Activated T-helper 17 cell treated with anti-CD3 and anti-CD28 coated beads, Interleukin-2, amount 50 U/mL, for 72 hours (primary cell): Measurements from ENCODE around the gene ARTN. TPM values are rescaled to one million over a fixed set of nuclear protein-coding genes. Genes with fewer than 3 reads are reported as not detected.

Experiments
- ATAC-seq: fragments of 150-1000 bp; cut with Tn5 transposase; replicated peaks from 2 replicates; pipeline ENCODE4 v1.10.0; 2021; ENCODE audit warnings: mild to moderate bottlenecking, moderate library complexity
- H3K27ac Mint-ChIP-seq: one replicate; pipeline ENCODE4 v1.8.0; 2022; ENCODE audit warnings: mixed read lengths
- H3K27me3 Mint-ChIP-seq: one replicate; pipeline ENCODE4 v1.8.0; 2022; ENCODE audit warnings: mixed read lengths
- H3K36me3 Mint-ChIP-seq: one replicate; pipeline ENCODE4 v1.8.0; 2022; ENCODE audit warnings: low read depth, mild to moderate bottlenecking, mixed read lengths
- H3K4me1 Mint-ChIP-seq: one replicate; pipeline ENCODE4 v1.8.0; 2022; ENCODE audit warnings: mixed read lengths
- H3K4me3 Mint-ChIP-seq: one replicate; pipeline ENCODE4 v1.8.0; 2022; ENCODE audit warnings: mild to moderate bottlenecking, mixed read lengths
- H3K9me3 Mint-ChIP-seq: one replicate; pipeline ENCODE4 v1.8.0; 2022; ENCODE audit warnings: mixed read lengths
- total RNA-seq, 2 donors: library from RNA; stranded (reverse); gene quantifications; one replicate each; pipeline ENCODE4 v1.2.3, GENCODE V29; 2022

Gene ARTN
- total RNA-seq, 2 donors from 2014 or later: 0.32 TPM; not detected in 1

DNA sequence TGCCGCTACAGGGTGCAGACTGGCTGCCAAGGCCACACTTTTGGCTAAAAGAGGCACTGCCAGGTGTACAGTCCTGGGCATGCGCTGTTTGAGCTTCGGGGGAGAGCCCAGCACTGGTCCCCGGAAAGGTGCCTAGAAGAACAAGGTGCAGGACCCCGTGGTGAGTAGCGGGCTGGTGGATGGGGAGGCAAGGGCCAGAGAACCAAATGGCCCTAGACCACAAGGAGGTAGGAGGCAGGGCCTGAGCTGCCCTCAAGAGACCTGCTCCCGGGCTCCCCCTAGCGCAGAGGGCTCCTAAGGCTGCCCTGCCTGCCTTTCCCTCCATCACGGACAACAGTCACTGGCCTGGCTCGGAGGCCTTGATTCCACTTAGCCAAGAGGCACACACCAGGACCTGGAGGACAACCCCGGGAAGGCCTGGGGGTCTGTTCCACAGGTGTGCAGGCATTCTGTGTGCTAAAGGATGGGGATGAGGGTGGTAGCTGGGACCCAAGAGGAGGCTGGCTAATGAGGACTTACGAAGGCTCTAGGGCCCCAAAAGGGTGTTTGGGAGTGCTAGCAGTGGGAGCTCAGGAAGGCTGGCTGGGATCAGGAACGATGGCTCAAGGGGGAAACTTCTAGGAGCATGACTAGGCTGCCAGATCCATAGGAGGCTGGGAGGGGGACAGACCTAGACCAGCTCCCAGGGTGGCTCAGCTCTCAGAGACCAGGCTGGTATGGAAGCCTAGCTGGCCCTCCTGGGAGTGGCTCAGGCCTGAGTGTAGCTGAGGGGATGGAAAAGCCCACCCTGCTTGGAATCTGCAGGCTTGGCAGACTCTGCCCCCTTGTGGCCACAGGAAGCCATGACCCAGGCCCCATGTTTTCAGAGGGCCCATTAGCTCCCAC lies 742 bp downstream of the ARTN start:
- Mint-ChIP-seq H3K9me3 (no peaks in the 10 kb centered on the region), H3K4me3 (peak overlapping the region; percentile 49), H3K36me3 (peaks cover 17% of the 10 kb centered on the region), H3K27me3 (peaks cover 14% of the 10 kb centered on the region), H3K27ac (no peak overlapping the region), H3K4me1 (peaks cover 3% of the 10 kb centered on the region)
- peak; percentile 70 for ATAC-seq

DNA sequence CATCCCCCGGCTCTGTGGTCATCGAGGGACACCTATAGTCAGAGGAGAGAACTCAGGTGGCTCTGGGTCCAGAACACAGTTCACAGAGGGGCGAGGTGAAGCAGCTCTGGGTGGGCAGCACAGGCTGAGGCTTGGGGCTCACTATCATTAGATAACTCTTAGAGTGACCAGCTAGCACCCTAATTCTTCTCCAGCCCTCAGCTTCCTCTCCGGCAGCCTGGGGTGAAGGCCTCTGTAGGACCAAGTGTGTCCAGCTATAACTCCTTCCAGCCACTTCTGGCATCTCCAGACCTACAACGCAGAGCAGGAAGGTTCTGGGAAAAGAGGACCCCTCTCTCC lies 1.4 kb downstream of the ARTN start:
- ATAC-seq: no peak
- H3K9me3 Mint-ChIP-seq: no peaks in the 10 kb centered on the region
- no peak overlapping the region for H3K27ac Mint-ChIP-seq
- peak overlapping the region; percentile 49 for H3K4me3 Mint-ChIP-seq
- peaks cover 14% of the 10 kb centered on the region for H3K27me3 Mint-ChIP-seq
- peaks cover 9% of the 10 kb centered on the region for H3K4me1 Mint-ChIP-seq
- H3K36me3 Mint-ChIP-seq: peaks cover 23% of the 10 kb centered on the region

DNA sequence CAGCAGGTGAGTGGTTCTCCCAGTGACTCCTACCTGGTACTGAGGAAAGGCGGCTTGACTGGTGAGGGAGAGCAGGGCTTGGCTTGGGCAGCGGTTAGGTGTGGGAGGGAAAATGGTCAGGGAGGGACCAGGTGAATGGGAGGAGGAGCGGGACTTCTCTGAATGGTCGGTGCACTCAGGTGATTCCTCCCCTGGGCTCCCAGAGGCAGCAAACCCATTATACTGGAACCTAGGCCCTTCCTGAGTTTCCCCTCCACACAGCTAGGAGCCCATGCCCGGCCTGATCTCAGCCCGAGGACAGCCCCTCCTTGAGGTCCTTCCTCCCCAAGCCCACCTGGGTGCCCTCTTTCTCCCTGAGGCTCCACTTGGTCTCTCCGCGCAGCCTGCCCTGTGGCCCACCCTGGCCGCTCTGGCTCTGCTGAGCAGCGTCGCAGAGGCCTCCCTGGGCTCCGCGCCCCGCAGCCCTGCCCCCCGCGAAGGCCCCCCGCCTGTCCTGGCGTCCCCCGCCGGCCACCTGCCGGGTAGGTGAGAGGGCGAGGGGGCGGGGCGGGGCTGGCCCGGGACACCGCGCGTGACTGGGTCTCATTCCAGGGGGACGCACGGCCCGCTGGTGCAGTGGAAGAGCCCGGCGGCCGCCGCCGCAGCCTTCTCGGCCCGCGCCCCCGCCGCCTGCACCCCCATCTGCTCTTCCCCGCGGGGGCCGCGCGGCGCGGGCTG lies 2.3 kb downstream of the ARTN start:
- Mint-ChIP-seq H3K9me3 (no peaks in the 10 kb centered on the region), H3K36me3 (peaks cover 26% of the 10 kb centered on the region), H3K4me3 (no peak overlapping the region), H3K4me1 (peaks cover 9% of the 10 kb centered on the region), H3K27me3 (peaks cover 14% of the 10 kb centered on the region), H3K27ac (no peak overlapping the region)
- ATAC-seq: no peak

DNA sequence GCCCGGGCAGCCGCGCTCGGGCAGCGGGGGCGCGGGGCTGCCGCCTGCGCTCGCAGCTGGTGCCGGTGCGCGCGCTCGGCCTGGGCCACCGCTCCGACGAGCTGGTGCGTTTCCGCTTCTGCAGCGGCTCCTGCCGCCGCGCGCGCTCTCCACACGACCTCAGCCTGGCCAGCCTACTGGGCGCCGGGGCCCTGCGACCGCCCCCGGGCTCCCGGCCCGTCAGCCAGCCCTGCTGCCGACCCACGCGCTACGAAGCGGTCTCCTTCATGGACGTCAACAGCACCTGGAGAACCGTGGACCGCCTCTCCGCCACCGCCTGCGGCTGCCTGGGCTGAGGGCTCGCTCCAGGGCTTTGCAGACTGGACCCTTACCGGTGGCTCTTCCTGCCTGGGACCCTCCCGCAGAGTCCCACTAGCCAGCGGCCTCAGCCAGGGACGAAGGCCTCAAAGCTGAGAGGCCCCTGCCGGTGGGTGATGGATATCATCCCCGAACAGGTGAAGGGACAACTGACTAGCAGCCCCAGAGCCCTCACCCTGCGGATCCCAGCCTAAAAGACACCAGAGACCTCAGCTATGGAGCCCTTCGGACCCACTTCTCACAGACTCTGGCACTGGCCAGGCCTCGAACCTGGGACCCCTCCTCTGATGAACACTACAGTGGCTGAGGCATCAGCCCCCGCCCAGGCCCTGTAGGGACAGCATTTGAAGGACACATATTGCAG lies 3.0 kb downstream of the ARTN start:
- Mint-ChIP-seq H3K4me3 (peak overlapping the region; percentile 29), H3K27me3 (peaks cover 14% of the 10 kb centered on the region), H3K9me3 (no peaks in the 10 kb centered on the region), H3K27ac (no peak overlapping the region), H3K4me1 (peaks cover 9% of the 10 kb centered on the region), H3K36me3 (peaks cover 26% of the 10 kb centered on the region)
- ATAC-seq: no peak

DNA sequence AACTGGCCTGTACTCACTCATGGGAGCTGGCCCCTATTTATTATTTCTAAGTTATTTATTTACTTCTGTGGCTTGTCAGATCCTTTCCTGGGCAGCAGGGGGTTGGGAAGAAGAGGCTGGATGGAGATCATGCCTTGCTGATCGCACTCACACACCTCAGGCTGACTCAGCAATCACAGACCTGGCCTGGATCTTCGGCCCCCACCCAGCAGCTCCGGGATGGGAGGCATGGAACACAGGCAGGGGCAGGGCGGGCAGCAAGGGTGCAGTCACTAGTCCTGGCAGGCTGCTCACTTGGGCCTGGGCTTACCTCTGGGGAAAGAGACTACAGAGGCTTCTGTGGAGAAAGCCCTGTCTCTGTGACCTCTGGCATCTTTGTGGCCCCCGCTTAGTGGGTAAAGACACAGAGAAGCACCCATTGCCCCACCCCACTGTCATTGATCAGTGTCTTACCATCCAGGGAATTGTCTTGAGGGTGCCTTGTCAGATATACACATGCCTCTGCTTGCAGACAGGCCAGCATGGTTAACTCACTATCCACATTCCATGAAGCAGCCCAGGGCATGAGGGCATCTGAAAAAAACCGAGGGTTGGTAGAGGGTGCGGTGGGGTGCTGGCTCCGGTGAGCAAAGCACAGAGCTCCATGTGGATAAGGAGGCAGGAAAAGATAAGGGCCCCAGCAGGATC lies 3.7 kb downstream of the ARTN start:
- Mint-ChIP-seq H3K9me3 (no peaks in the 10 kb centered on the region), H3K4me3 (no peak overlapping the region), H3K4me1 (peaks cover 9% of the 10 kb centered on the region), H3K27ac (no peak overlapping the region), H3K36me3 (peaks cover 26% of the 10 kb centered on the region), H3K27me3 (peaks cover 14% of the 10 kb centered on the region)
- no peak for ATAC-seq

DNA sequence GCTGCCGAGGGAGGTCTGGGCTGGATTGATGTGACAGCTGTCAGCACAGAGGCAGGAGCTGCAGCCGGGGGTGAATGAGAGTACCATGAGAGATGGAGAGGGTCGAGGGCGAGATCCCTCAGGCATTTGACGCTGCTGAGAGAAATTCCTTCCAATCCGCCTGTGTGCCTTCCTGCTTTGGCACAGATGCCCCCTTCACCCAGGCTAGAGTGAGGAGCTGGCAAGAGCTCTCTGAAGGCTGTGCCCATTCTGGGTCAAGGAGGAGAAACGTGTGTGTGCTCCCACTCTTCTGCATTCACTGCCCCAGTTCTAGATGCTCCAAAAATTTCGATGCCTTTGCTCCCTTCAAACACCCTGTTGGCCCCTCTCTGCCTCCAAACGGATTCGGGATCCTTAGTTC lies 4.8 kb downstream of the ARTN start:
- ATAC-seq: no peak
- no peak overlapping the region for H3K27ac Mint-ChIP-seq
- no peaks in the 10 kb centered on the region for H3K9me3 Mint-ChIP-seq
- H3K27me3 Mint-ChIP-seq: peaks cover 7% of the 10 kb centered on the region
- no peak overlapping the region for H3K4me3 Mint-ChIP-seq
- H3K4me1 Mint-ChIP-seq: peaks cover 6% of the 10 kb centered on the region
- peaks cover 36% of the 10 kb centered on the region for H3K36me3 Mint-ChIP-seq

DNA sequence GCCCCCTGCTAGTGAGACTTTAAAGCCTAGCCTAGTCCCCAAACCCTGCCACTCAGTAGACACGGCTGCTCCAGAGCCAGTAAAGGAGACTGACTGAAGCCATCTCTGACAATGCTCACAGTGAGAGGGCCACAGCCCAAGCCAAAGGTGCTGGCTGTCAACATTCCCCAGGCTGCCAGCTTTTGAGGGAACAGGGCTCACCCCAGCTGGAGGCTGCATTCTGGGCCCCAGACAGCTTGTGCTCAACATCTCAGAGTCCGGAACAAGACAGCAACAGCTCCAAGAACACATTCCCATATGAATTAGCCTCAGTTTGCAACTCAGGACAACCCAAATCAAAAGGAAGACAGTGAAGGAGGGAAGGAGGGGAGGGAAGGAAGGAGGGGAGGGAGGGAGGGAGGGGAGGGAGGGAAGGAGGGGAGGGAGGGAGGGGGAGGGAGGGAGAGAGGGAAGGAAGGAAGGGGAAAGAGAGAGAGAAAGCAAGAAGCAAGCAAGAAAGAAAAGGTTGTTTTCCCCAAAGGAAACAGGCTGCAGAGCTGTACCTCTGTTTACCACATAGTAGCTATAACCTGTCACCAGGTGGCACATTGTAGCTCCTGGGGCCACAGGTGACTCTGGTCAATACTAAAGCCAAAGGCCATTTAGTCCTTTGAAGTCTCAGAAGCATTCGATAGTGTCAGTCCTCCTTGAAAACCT lies 5.4 kb downstream of the ARTN start:
- H3K27me3 Mint-ChIP-seq: peaks cover 5% of the 10 kb centered on the region

DNA sequence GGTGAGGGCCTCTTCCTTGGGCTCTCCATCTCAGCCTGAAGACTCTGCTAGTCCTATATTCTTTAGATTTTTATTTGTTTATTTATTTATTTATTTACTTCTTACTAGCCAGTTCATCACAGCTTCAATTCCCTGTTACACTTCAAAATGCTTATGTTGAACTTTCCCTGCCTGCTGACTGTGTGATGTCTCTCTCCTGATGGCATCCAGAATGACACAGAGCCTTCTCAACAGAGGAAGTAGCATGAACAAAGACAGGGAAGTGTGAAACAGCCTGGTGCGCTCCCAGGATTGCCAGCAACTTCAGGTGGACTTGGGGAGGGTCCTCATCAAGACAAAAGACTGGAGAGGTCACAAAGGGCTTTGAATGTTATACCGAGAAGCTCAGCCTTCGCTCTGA lies 8.8 kb downstream of the ARTN start:
- no peak overlapping the region for H3K27ac Mint-ChIP-seq
- peaks cover 20% of the 10 kb centered on the region for H3K4me1 Mint-ChIP-seq
- H3K36me3 Mint-ChIP-seq: peaks cover 64% of the 10 kb centered on the region
- no peaks in the 10 kb centered on the region for H3K9me3 Mint-ChIP-seq
- no peaks in the 10 kb centered on the region for H3K27me3 Mint-ChIP-seq
- no peak overlapping the region for H3K4me3 Mint-ChIP-seq
- ATAC-seq: no peak

More for the DNA sequence above, 5.4 kb downstream of the ARTN start:
- H3K4me3 Mint-ChIP-seq: no peak overlapping the region
- no peak overlapping the region for H3K27ac Mint-ChIP-seq
- H3K36me3 Mint-ChIP-seq: peaks cover 42% of the 10 kb centered on the region
- H3K4me1 Mint-ChIP-seq: peaks cover 6% of the 10 kb centered on the region
- no peak for ATAC-seq
- no peaks in the 10 kb centered on the region for H3K9me3 Mint-ChIP-seq

DNA sequence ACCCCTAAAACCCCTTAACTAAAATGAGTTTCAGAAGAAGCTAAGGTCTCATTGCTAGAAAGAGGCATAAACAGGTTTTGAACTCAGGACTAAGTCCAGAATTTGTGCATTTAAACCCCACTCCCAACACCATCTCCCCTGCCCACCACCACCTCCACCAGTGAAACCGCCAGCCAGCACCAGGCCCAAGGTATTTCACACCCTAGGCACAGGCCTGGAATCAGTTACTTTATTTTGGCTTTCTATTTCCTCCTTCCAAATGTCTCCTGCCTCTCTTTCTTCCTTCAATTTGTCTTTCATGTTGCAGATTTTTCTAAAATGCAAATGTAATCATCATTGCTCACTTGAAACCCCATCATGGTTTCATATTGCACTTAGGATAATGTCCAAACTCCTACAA lies 11.3 kb downstream of the ARTN start:
- ATAC-seq: no peak
- H3K4me3 Mint-ChIP-seq: peak overlapping the region; percentile 98
- H3K27me3 Mint-ChIP-seq: no peaks in the 10 kb centered on the region
- H3K9me3 Mint-ChIP-seq: no peaks in the 10 kb centered on the region
- peaks cover 44% of the 10 kb centered on the region for H3K36me3 Mint-ChIP-seq
- H3K4me1 Mint-ChIP-seq: peaks cover 20% of the 10 kb centered on the region
- H3K27ac Mint-ChIP-seq: peak overlapping the region; percentile 99

DNA sequence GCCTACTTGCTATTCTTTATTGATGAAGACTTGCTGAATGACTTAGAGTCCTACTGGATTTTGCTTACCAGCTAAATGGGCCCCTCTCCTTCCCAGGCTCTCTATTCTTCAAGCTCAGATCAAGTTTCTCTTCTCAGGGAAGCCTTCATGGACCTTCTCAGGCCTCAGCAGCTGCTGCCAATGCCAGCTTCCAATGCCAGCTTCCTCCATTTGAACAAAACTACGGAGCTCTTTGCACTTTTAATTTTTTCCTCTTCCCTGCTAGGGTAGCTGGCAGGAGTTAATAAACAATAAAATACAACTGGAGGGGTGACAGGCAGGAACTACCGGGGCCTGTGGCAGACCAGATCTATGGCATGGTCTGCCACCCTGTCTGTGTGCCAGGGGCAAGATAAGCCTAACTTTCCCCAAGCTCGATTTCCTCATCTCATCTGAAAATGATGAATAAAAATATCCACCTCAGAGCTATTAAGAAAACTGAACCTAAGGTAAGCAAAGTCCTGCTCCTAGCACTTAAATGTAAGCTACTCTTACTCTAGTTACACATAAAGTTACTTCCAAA lies 12.2 kb downstream of the ARTN start:
- Mint-ChIP-seq H3K27me3 (no peaks in the 10 kb centered on the region), H3K9me3 (no peaks in the 10 kb centered on the region), H3K4me3 (peak overlapping the region; percentile 98), H3K4me1 (peaks cover 26% of the 10 kb centered on the region), H3K36me3 (peaks cover 47% of the 10 kb centered on the region), H3K27ac (peak overlapping the region; percentile 99)
- no peak for ATAC-seq

DNA sequence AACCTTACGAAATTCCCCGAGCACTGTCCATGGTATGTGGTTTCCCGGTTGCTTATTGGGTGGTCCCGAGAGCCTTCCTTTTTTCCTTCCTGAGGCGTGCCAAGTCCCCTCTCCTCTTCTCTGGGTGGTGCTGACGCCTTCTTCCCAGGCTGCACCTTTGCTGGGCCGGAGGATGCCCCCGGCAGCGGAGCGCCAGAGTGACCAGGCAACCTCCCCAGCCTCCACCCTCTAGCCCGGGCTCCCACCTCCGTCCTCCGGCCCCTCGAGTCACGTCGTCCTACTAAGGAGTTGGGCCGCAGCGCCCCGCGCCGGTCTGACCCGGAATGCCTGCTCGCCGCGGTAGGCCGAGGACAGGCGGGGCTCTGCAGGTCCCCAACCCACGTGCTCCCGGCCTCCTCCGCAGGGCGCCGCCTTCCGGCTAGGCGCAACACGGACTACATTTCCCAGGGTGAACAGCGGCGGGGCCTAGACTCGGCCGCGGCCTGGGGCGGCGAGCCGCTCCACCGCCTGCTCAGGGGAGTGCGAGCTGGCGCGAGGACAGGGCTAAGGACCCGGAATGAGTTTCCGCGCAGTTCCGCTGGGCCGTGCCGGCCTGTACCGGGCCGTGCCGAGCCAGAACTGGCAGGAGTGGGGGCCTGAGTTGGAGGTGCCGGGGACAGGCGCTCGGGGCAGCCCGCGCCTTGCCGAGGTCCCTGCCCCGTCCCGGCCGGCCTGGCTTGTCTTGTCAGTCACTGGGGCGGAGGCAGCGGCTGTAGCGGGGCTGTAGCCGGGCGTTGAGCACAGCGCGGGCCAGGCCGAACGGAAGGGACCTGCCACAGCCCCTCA lies 12.8 kb downstream of the ARTN start, which contains the start of gene IPO13:
TSS of gene IPO13 (plus strand) at position 715 of the 825 bp plus-strand sequence. CDS start 651 bp downstream, outside the sequence.
- Mint-ChIP-seq H3K9me3 (no peaks in the 10 kb centered on the region), H3K27ac (peak within 1 kb of the TSS; percentile 99), H3K4me1 (peaks cover 27% of the 10 kb centered on the region), H3K36me3 (peaks cover 47% of the 10 kb centered on the region), H3K27me3 (no peaks in the 10 kb centered on the region), H3K4me3 (peak within 1 kb of the TSS; percentile 98)
- ATAC-seq: peak; percentile 97

DNA sequence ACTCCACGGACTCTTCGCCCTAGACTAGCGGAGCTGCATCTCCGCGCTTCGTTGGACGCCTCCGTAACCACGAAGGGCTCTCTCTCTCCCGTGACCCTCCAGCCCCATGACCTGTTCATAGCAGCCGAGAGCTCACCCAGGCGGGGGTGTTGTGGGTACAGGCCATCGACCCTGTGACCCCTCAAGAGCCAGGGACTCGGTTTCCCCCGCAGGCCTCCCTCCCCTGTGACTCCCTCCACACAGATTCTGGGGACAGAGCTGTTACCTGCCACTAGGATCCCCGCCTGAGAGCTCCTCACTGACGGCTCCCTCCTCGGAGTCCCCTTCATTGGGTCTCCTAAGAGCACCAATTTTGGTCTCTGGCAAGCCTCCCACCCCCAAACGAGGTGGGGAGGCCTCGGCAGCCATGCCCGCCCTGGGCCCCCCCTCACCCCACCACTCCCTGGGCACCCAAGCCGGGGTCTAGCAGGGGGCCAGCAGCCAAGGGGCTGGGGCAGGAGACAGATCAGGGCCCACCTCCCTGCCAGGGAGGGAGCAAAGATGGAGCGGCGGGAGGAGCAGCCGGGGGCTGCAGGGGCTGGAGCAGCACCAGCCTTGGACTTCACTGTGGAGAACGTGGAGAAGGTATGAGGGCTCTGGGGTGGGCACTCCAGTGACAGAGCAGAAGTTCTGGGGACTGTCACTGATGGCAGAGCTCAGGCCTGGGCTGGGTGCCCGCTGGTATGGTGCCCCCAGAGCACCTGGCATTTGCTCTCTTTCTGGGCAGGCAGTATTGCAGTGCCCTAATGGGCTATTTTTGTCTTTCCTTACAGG lies 13.7 kb downstream of the ARTN start:
- Mint-ChIP-seq H3K9me3 (no peaks in the 10 kb centered on the region), H3K4me1 (peaks cover 27% of the 10 kb centered on the region)
- no peak for ATAC-seq

More for the DNA sequence above, 13.7 kb downstream of the ARTN start:
- no peaks in the 10 kb centered on the region for H3K27me3 Mint-ChIP-seq
- H3K36me3 Mint-ChIP-seq: peaks cover 47% of the 10 kb centered on the region
- peak overlapping the region; percentile 99 for H3K27ac Mint-ChIP-seq
- peak overlapping the region; percentile 98 for H3K4me3 Mint-ChIP-seq
